AG04450 (cell line): ENCODE data around the gene LRIT3. TPM values are rescaled to one million over a fixed set of nuclear protein-coding genes. Genes with fewer than 3 reads are reported as not detected.
A peak's percentile ranks its signal among the peaks of the same experiment; 100 is the strongest.

Experiments used
- CTCF ChIA-PET: fragments of 300-600, 350-600 bp; formaldehyde crosslinking; extraction: SDS; loops from one replicate; lab custom pipeline; 2022; ENCODE audit warnings: antibody characterized with exemption, inconsistent platforms; lab: Charles Lee
- POLR2A ChIA-PET: fragments of 350-600 bp; formaldehyde crosslinking; extraction: SDS; loops from one replicate; lab custom pipeline; 2021; ENCODE audit warnings: antibody characterized with exemption, inconsistent platforms; lab: Yijun Ruan, JAX
- DNase-seq: peaks from one replicate; pipeline ENCODE4 v3.0.0-alpha.2; 2011; ENCODE audit warnings: low read depth, low spot score
- H3K27ac ChIP-seq: one replicate; pipeline ENCODE4 v1.5.1; 2012; ENCODE audit warnings: low read depth, low read length, control low read depth
- H3K27me3 ChIP-seq: one replicate; pipeline ENCODE4 v1.6.0; 2012; ENCODE audit warnings: low read length; ENCODE audit not compliant: control insufficient read depth, insufficient read depth
- H3K4me3 ChIP-seq: 2 replicates; pipeline ENCODE4 v1.5.1; 2011; ENCODE audit warnings: mild to moderate bottlenecking, low read depth, low read length, control low read depth
- H3K9me3 ChIP-seq: 2 replicates; pipeline ENCODE4 v1.5.1; 2012; ENCODE audit warnings: low read length; ENCODE audit not compliant: control insufficient read depth, insufficient read depth
- CTCF ChIP-seq: IDR thresholded peaks from 2 replicates; pipeline ENCODE4 v1.5.1; 2011; ENCODE audit warnings: low read depth, low read length, control low read depth, inconsistent platforms
- polyA plus RNA-seq: library from polyadenylated mRNA; depleted of rRNA; stranded (reverse); fragments of >200 nt; gene quantifications from 2 replicates; pipeline ENCODE4 v1.2.3, GENCODE V29; 2011

The LRIT3 gene
- polyA plus RNA-seq, 1 experiment = not detected

- Histone ChIP-seq H3K27ac (peak within 1 kb of the TSS; percentile 69), H3K27me3 (no peaks in the 10 kb centered on the region), H3K9me3 (peaks cover 4% of the 10 kb centered on the region; the same call in 1 of the 2 replicates), H3K4me3 (peak within 1 kb of the TSS; percentile 96)
- DNase-seq = peak; percentile 77
- TF ChIP-seq CTCF = no peak
- ChIA-PET CTCF (interaction anchor here (0.5 to 2.5 kb wide), 3 partner anchors 11 to 1224 kb away, joined by 3 to 17 read pairs (median 3); partner anchors contain the start of gene RRH), POLR2A (interaction anchor here (0.7 kb wide), 1 partner anchor 64 kb away, joined by 3 read pairs; no protein-coding TSS in a partner anchor)
Observed at GRCh38 chr4:109815151-109816081, 32.5 kb upstream of the LRIT3 start, which contains the start of gene GAR1. TSS of gene GAR1 (plus strand) at chr4:109815762. CDS start at chr4:109816165, 403 bp downstream.

GRCh38 chr4:109816082-109816442, 31.8 kb upstream of the LRIT3 start:
- no peak for TF ChIP-seq CTCF
- Histone ChIP-seq H3K4me3 (peak overlapping the region; percentile 96), H3K27me3 (no peaks in the 10 kb centered on the region), H3K9me3 (peaks cover 4% of the 10 kb centered on the region; the same call in 1 of the 2 replicates), H3K27ac (peak overlapping the region; percentile 69)
- CTCF ChIA-PET = interaction anchor here (0.5 to 2.5 kb wide), 4 partner anchors 11 to 1225 kb away, joined by 3 to 17 read pairs (median 5); partner anchors contain the start of gene RRH
- POLR2A ChIA-PET = no interaction called here
- DNase-seq = no peak

GRCh38 chr4:109816894-109817293, 31.0 kb upstream of the LRIT3 start:
- no peak for TF ChIP-seq CTCF
- POLR2A ChIA-PET = no interaction called here
- H3K9me3 ChIP-seq = peaks cover 4% of the 10 kb centered on the region; the same call in 1 of the 2 replicates
- peak overlapping the region; percentile 96 for H3K4me3 ChIP-seq
- H3K27me3 ChIP-seq = no peaks in the 10 kb centered on the region
- CTCF ChIA-PET = interaction anchor here (1.3 to 2.5 kb wide), 2 partner anchors 10 to 384 kb away, joined by 7 to 17 read pairs; partner anchors contain the start of gene RRH
- no peak overlapping the region for H3K27ac ChIP-seq
- DNase-seq = no peak

- no peak for DNase-seq
- POLR2A ChIA-PET = no interaction called here
- H3K27ac ChIP-seq = no peak overlapping the region
- CTCF ChIA-PET = interaction anchor here (1.1 to 2.5 kb wide), 2 partner anchors 8 to 391 kb away, joined by 3 to 17 read pairs; partner anchors contain the start of gene RRH
- H3K27me3 ChIP-seq = no peaks in the 10 kb centered on the region
- TF ChIP-seq CTCF = no peak
- H3K9me3 ChIP-seq = peaks cover 4% of the 10 kb centered on the region; the same call in 1 of the 2 replicates
- H3K4me3 ChIP-seq = no peak overlapping the region
Observed at GRCh38 chr4:109818268-109818667, 29.6 kb upstream of the LRIT3 start.
